HCT116 (cell line): ENCODE data around the gene KIF26A.

Source experiments
- EZH2 ChIP-seq: fragments of 200-600 bp; sonication (generic); IDR thresholded peaks from 2 replicates; pipeline ENCODE4 v1.6.1; 2017; ENCODE audit warnings: antibody characterized with exemption, mixed run types
- EZH2phosphoT487 ChIP-seq: fragments of 200-600 bp; IDR thresholded peaks from 2 replicates; pipeline ENCODE4 v1.6.1; 2018; ENCODE audit warnings: antibody characterized with exemption, borderline replicate concordance
- JUND ChIP-seq: IDR thresholded peaks from 2 replicates; pipeline ENCODE4 v1.6.1; 2012
- POLR2A ChIP-seq: IDR thresholded peaks from 2 replicates; pipeline ENCODE4 v1.7.0; 2011; ENCODE audit warnings: borderline replicate concordance; ENCODE audit not compliant: insufficient read depth, insufficient read length; ENCODE audit errors: extremely low read depth
- POLR2AphosphoS5 ChIP-seq: IDR thresholded peaks from 2 replicates; pipeline ENCODE4 v1.6.1; 2011; ENCODE audit warnings: mild to moderate bottlenecking, low read depth, low read length, moderate library complexity
- TF ChIP-seq, protein P1 (sequence below): IDR thresholded peaks from 2 replicates; pipeline ENCODE4 v1.6.1; 2011; ENCODE audit warnings: mild to moderate bottlenecking, low read length, moderate library complexity; ENCODE audit not compliant: insufficient replicate concordance; ENCODE audit errors: extremely low read depth
- TF ChIP-seq, protein P2 (sequence below), 3 experiments: fragments of 200-600 bp in 1 of 3; sonication (generic) in 1 of 3; IDR thresholded peaks in 2 of 3; conservative IDR thresholded peaks in 1 of 3; 2 replicates each; pipeline ENCODE4 v1.5.1; 2012 to 2017; ENCODE audit warnings: low read depth in 2 of 3, low read length in 2 of 3, antibody characterized with exemption in 1 of 3, borderline replicate concordance in 1 of 3, control low read depth in 1 of 3, mild to moderate bottlenecking in 1 of 3, mixed read lengths in 1 of 3, mixed run types in 1 of 3, moderate library complexity in 1 of 3; ENCODE audit not compliant: insufficient read depth in 1 of 3
- TF ChIP-seq, protein P3 (sequence below): IDR thresholded peaks from 2 replicates; pipeline ENCODE4 v1.6.1; 2012
- TF ChIP-seq, protein P4 (sequence below): IDR thresholded peaks from 2 replicates; pipeline ENCODE4 v1.6.1; 2012

DNA sequence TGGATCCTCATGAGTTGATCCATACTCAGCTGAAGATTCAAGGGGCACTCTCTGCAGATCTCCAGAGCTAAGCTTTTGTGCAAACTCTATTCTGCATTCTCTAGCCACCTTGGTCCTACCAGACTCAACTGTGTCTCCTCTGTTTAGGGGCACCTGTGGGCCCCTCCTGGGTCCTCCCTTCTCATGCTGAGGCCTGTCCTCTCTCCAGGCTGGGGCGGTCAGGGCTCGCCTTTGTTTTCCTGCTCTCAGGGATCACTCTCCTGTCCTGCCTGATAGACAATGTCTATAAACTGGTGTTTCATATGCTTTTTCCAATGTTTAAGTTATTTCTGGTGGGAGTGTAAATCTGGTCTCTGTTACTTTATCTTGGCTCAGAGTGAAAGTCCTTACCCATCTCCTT lies 11.6 kb upstream of the KIF26A start:
- TF ChIP-seq, protein P1, sequence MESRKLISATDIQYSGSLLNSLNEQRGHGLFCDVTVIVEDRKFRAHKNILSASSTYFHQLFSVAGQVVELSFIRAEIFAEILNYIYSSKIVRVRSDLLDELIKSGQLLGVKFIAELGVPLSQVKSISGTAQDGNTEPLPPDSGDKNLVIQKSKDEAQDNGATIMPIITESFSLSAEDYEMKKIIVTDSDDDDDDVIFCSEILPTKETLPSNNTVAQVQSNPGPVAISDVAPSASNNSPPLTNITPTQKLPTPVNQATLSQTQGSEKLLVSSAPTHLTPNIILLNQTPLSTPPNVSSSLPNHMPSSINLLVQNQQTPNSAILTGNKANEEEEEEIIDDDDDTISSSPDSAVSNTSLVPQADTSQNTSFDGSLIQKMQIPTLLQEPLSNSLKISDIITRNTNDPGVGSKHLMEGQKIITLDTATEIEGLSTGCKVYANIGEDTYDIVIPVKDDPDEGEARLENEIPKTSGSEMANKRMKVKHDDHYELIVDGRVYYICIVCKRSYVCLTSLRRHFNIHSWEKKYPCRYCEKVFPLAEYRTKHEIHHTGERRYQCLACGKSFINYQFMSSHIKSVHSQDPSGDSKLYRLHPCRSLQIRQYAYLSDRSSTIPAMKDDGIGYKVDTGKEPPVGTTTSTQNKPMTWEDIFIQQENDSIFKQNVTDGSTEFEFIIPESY = no peak
- TF ChIP-seq, protein P2, sequence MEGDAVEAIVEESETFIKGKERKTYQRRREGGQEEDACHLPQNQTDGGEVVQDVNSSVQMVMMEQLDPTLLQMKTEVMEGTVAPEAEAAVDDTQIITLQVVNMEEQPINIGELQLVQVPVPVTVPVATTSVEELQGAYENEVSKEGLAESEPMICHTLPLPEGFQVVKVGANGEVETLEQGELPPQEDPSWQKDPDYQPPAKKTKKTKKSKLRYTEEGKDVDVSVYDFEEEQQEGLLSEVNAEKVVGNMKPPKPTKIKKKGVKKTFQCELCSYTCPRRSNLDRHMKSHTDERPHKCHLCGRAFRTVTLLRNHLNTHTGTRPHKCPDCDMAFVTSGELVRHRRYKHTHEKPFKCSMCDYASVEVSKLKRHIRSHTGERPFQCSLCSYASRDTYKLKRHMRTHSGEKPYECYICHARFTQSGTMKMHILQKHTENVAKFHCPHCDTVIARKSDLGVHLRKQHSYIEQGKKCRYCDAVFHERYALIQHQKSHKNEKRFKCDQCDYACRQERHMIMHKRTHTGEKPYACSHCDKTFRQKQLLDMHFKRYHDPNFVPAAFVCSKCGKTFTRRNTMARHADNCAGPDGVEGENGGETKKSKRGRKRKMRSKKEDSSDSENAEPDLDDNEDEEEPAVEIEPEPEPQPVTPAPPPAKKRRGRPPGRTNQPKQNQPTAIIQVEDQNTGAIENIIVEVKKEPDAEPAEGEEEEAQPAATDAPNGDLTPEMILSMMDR (IDR thresholded peaks at IDR 0.05 in 2 of 3, conservative IDR thresholded peaks at IDR 0.05 in 1 of 3; ENCODE audit: borderline replicate concordance in 1 of 3, insufficient read depth in 1 of 3, low read depth in 2 of 3, low read length in 2 of 3) = no peak
- TF ChIP-seq EZH2 (no peak), JUND (no peak), POLR2A (no peak), POLR2AphosphoS5 (no peak), EZH2phosphoT487 (no peak)
- TF ChIP-seq, protein P3, sequence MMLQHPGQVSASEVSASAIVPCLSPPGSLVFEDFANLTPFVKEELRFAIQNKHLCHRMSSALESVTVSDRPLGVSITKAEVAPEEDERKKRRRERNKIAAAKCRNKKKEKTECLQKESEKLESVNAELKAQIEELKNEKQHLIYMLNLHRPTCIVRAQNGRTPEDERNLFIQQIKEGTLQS = no peak
- TF ChIP-seq, protein P4, sequence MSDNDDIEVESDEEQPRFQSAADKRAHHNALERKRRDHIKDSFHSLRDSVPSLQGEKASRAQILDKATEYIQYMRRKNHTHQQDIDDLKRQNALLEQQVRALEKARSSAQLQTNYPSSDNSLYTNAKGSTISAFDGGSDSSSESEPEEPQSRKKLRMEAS = no peak
